Body of pancreas (tissue), 4 donors: Measurements from ENCODE around the gene COL5A1. TPM values are rescaled to one million over a fixed set of nuclear protein-coding genes. Genes with fewer than 3 reads are reported as not detected.

Experiments
- ATAC-seq: fragments of 150-250 bp; one replicate; pipeline ENCODE4 v1.9.1; 2016
- DNase-seq, 4 donors: peaks; one replicate each; pipeline ENCODE4 v3.0.0-alpha.2; 2019
- H3K27ac ChIP-seq, 4 donors: fragments of 200-600 bp; sonication (generic); 1 replicate in 3 of 4; 2 replicates in 1 of 4; pipeline versions ENCODE4 v1.5.1 to v1.6.1; 2016 to 2019; ENCODE audit warnings: mild to moderate bottlenecking in 1 of 4, mixed read lengths in 1 of 4, moderate library complexity in 1 of 4
- H3K27me3 ChIP-seq, 2 donors: fragments of 200-600 bp; sonication (generic); one replicate each; pipeline ENCODE4 v1.6.0; 2016; ENCODE audit warnings: mild to moderate bottlenecking in 1 of 2
- H3K36me3 ChIP-seq, 2 donors: fragments of 200-600 bp; sonication (generic); replicated peaks in 1 of 2; 2 replicates each; pipeline ENCODE4 v1.5.1; 2016; ENCODE audit warnings: low read depth in 2 of 2; ENCODE audit not compliant: insufficient read depth in 1 of 2
- H3K4me1 ChIP-seq: fragments of 200-600 bp; sonication (generic); one replicate; pipeline ENCODE4 v1.6.0; 2016
- H3K4me3 ChIP-seq, 2 donors: fragments of 200-600 bp; sonication (generic); 1 replicate in 1 of 2; 2 replicates in 1 of 2; pipeline ENCODE4 v1.5.1; 2016 to 2019
- H3K9me3 ChIP-seq, 3 donors: fragments of 200-600 bp; sonication (generic); 1 replicate in 2 of 3; 2 replicates in 1 of 3; pipeline ENCODE4 v1.5.1; 2016
- POLR2A ChIP-seq, 3 donors: fragments of 450-650 bp; IDR thresholded peaks; one replicate each; pipeline ENCODE4 v1.6.1; 2016; ENCODE audit warnings: antibody characterized with exemption in 3 of 3, mild to moderate bottlenecking in 2 of 3
- WGBS, 2 donors: methylation state at CpG; one replicate each; pipeline ENCODE4 v1.1.5; 2017; 5-methylcytosine and 5-hydroxymethylcytosine counted together
- intact Hi-C: fragments of 100-400 bp; cut with DNase I; formaldehyde crosslinking; loops from one replicate; pipeline ENCODE4 v1.15.1; 2023
- total RNA-seq, 2 donors: library from RNA; depleted of rRNA; stranded (reverse); fragments of >200 nt; gene quantifications; one replicate each; pipeline ENCODE4 v1.1.0, GENCODE V29; 2016
- TF ChIP-seq, protein P1 (sequence below), 7 experiments: fragments of 450-650 bp in 4 of 7; fragments of 200-600 bp in 3 of 7; sonication (generic) in 3 of 7; IDR thresholded peaks; one replicate each; pipeline ENCODE4 v1.5.1; 2016 to 2019; ENCODE audit warnings: antibody characterized with exemption in 7 of 7

Gene COL5A1
- total RNA-seq, 2 donors from 2014 or later = 7.0 to 14.5 TPM

DNA sequence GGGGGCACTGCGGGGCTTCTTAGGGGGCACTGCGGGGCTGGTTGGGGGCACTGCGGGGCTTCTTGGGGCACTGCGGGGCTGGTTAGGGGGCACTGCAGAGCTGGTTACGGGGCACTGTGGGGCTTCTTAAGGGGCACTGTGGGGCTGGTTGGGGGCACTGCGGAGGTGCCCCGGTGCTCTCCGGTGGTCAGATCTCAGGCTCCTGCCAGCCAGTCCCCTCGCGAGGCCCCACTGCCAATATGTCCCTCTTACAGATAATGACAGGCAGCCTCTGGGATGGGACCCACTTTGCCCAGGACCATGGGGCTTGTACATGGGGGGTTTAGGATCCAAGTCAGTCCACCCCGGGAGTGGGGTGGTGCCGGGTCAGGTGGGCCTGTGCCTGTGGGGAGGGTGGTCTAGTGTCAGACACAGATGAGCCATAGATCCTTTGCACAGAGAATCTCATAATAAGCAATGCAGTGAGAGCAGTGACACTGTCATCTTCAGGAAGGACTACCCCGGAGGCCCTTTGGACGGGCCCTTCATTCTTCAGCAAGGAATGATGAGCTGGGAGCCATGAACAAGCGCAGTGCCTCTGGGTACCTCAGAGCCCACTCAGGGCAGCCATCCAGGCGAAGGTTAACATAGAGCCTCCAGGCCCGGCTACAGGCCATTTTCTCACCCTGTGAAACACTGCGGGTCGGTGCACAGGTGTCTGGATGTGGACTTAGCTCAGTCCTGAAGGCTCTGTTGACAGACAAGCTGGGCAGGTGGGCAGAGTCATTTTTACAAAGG, 38.2 kb downstream of the COL5A1 start:
- intact Hi-C loops = no loop called here
- Histone ChIP-seq H3K4me3 (no peak overlapping the region), H3K27me3 (no peaks in the 10 kb centered on the region), H3K9me3 (no peaks in the 10 kb centered on the region), H3K36me3 (no peaks in the 10 kb centered on the region), H3K27ac (no peak overlapping the region), H3K4me1 (no peaks in the 10 kb centered on the region)
- TF ChIP-seq POLR2A (IDR thresholded peaks at IDR 0.05) = no peak
- TF ChIP-seq, protein P1, sequence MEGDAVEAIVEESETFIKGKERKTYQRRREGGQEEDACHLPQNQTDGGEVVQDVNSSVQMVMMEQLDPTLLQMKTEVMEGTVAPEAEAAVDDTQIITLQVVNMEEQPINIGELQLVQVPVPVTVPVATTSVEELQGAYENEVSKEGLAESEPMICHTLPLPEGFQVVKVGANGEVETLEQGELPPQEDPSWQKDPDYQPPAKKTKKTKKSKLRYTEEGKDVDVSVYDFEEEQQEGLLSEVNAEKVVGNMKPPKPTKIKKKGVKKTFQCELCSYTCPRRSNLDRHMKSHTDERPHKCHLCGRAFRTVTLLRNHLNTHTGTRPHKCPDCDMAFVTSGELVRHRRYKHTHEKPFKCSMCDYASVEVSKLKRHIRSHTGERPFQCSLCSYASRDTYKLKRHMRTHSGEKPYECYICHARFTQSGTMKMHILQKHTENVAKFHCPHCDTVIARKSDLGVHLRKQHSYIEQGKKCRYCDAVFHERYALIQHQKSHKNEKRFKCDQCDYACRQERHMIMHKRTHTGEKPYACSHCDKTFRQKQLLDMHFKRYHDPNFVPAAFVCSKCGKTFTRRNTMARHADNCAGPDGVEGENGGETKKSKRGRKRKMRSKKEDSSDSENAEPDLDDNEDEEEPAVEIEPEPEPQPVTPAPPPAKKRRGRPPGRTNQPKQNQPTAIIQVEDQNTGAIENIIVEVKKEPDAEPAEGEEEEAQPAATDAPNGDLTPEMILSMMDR (IDR thresholded peaks at IDR 0.05) = no peak
- no peak for ATAC-seq
- WGBS, 2 donors = 66 to 90% methylated on average over 8 to 15 of the region's 19 CpGs
- DNase-seq = no peak

DNA sequence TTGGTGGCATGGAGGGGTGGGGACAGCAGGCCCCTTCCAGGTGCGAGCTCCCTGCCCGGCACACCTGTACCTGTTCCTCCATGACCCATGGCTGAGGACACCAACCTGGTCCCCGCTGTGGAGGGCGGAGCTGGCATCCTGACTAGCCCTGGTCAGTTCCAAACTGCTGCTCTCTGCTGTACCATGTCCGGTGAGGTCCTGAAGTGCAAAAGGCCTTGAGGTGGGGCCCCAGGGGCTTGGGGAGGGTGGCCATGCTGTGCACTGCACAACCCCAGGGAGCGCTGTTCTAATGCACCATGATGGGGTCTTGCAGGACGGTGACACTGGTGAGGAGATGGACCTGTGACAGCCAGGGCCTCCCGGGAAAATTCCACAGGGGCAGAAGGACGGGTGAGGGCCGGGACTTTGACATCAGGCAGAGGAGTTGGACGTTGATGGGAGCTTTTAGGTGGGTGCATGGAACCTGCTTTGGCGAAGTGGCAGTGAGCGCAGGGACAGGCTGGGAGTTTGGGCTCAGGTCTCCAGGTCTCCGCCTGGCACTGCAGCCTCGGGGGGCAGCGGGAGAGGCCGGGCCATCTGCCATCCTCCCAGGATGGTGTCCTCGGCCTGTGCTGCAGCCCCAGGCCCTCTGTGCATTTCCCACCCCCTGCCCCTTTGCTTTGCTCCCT, 38.9 kb downstream of the COL5A1 start:
- TF ChIP-seq, protein P1 (IDR thresholded peaks at IDR 0.05) = no peak
- no peak for TF ChIP-seq POLR2A (IDR thresholded peaks at IDR 0.05)
- no peaks in the 10 kb centered on the region for H3K9me3 ChIP-seq
- no peaks in the 10 kb centered on the region for H3K36me3 ChIP-seq
- H3K27me3 ChIP-seq = no peaks in the 10 kb centered on the region
- no peak overlapping the region for H3K4me3 ChIP-seq
- no peaks in the 10 kb centered on the region for H3K4me1 ChIP-seq
- intact Hi-C loops = no loop called here
- H3K27ac ChIP-seq = no peak overlapping the region
- 68 to 69% methylated on average over 9 to 15 of the region's 18 CpGs for WGBS, 2 donors
- ATAC-seq = no peak
- DNase-seq = no peak

DNA sequence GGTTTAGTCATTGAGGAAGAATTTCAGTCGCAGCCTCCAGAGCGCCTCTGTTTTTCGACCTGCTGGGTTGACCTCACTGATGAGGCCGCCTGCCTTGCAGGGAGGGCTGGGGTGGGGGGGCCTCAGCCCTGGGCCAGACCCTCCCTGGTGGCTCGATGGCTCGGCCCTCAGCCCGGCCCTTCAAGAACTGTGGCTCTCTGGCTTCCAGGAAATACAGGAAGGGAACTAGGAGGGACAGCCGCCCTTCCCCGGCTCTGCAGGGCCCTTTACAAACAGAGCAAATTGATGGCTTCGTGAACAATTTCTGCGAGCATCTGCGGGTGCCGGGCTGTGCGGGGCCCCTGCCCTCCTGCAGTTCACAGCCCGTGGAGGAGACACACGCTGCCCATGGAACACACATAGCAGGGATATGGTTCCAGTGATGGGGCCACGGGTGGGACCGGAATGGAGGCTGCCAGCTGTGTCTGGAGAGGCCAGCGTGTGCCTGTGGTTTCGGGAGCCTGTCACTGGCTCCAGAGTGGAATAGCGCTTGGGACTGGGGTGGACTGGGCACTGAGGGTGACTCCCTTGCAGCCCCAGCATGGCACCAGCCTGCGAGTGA, 39.6 kb downstream of the COL5A1 start:
- no peaks in the 10 kb centered on the region for H3K4me1 ChIP-seq
- no peak overlapping the region for H3K27ac ChIP-seq
- no peaks in the 10 kb centered on the region for H3K9me3 ChIP-seq
- TF ChIP-seq, protein P1 (IDR thresholded peaks at IDR 0.05) = no peak
- TF ChIP-seq POLR2A (IDR thresholded peaks at IDR 0.05) = no peak
- ATAC-seq = no peak
- no peaks in the 10 kb centered on the region for H3K27me3 ChIP-seq
- 37 to 45% methylated on average over 12 to 21 of the region's 22 CpGs for WGBS, 2 donors
- no peaks in the 10 kb centered on the region for H3K36me3 ChIP-seq
- intact Hi-C loops = no loop called here
- no peak overlapping the region for H3K4me3 ChIP-seq
- DNase-seq = no peak

DNA sequence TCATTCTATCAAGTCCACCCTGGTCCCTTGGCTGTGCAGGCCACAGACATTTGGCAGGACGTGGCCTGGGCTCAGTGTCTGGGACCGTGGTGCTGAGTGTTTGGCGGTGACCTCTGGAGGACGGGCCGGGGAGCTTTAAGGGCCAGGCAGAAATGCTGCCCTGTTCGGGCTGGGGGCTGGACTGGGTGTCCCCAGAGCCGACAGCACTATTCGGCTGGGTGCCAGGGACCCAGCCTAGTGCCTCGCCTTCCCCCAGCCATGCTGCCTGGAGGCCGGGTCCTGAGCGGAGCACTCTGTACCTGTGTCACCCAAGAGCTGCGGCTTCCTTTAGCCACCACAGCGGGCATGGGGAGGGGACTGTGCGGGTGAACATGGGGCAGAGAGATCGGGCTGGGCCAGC, 40.4 kb downstream of the COL5A1 start:
- Histone ChIP-seq H3K27ac (no peak overlapping the region), H3K27me3 (no peaks in the 10 kb centered on the region), H3K9me3 (no peaks in the 10 kb centered on the region), H3K36me3 (no peaks in the 10 kb centered on the region), H3K4me3 (no peak overlapping the region), H3K4me1 (no peaks in the 10 kb centered on the region)
- intact Hi-C loops = no loop called here
- 55 to 84% methylated on average over 5 to 15 of the region's 15 CpGs for WGBS, 2 donors
- TF ChIP-seq, protein P1 (IDR thresholded peaks at IDR 0.05) = no peak
- no peak for TF ChIP-seq POLR2A (IDR thresholded peaks at IDR 0.05)
- ATAC-seq = no peak
- no peak for DNase-seq
